ENCODE measurements around the gene FAR2. TPM values are rescaled to one million over a fixed set of nuclear protein-coding genes. Genes with fewer than 3 reads are reported as not detected.
"Not testable (repeated sequence)": the region's sequence is repeated elsewhere in the genome, so short reads cannot be mapped to it uniquely, and the experiment has no call there.

Gene FAR2
- total RNA-seq, 1 experiment from 2014 or later, result 16.2 TPM

- no peaks in the 10 kb centered on the region for H3K36me3 ChIP-seq (replicated peaks; ENCODE audit: control insufficient read depth, insufficient read depth, low read length)
- no peak overlapping the region for H3K4me3 ChIP-seq (ENCODE audit: insufficient read depth, low read depth, low read length)
- DNase-seq, result no peak
- no peaks in the 10 kb centered on the region for H3K27me3 ChIP-seq (ENCODE audit: control insufficient read depth, insufficient read depth, low read length)
Measured at GRCh38 chr12:29164477-29165393, 15.7 kb downstream of the FAR2 start.

- no peaks in the 10 kb centered on the region for H3K27me3 ChIP-seq (ENCODE audit: control insufficient read depth, insufficient read depth, low read length)
- DNase-seq, result no peak
- no peak overlapping the region for H3K4me3 ChIP-seq (ENCODE audit: insufficient read depth, low read depth, low read length)
- no peaks in the 10 kb centered on the region; the same call in none of the 2 replicates for H3K36me3 ChIP-seq (replicated peaks; ENCODE audit: control insufficient read depth, insufficient read depth, low read length)
Measured at GRCh38 chr12:29167445-29167844, 18.4 kb downstream of the FAR2 start.

GRCh38 chr12:29167988-29168387, 18.9 kb downstream of the FAR2 start:
- no peak for DNase-seq
- Histone ChIP-seq H3K36me3 (replicated peaks; ENCODE audit: control insufficient read depth, insufficient read depth, low read length) (no peaks in the 10 kb centered on the region; the same call in none of the 2 replicates), H3K27me3 (ENCODE audit: control insufficient read depth, insufficient read depth, low read length) (no peaks in the 10 kb centered on the region), H3K4me3 (ENCODE audit: insufficient read depth, low read depth, low read length) (no peak overlapping the region)

- not testable (repeated sequence) for H3K27me3 ChIP-seq (ENCODE audit: control insufficient read depth, insufficient read depth, low read length); DNase-seq; H3K4me3 ChIP-seq (ENCODE audit: insufficient read depth, low read depth, low read length); H3K36me3 ChIP-seq (replicated peaks; ENCODE audit: control insufficient read depth, insufficient read depth, low read length)
Measured at GRCh38 chr12:29169978-29170377, 20.9 kb downstream of the FAR2 start.

- H3K4me3 ChIP-seq (ENCODE audit: insufficient read depth, low read depth, low read length); DNase-seq; H3K36me3 ChIP-seq (replicated peaks; ENCODE audit: control insufficient read depth, insufficient read depth, low read length); H3K27me3 ChIP-seq (ENCODE audit: control insufficient read depth, insufficient read depth, low read length): not testable (repeated sequence)
Measured at GRCh38 chr12:29170478-29171084, 21.5 kb downstream of the FAR2 start.

- no peaks in the 10 kb centered on the region; the same call in none of the 2 replicates for H3K36me3 ChIP-seq (replicated peaks; ENCODE audit: control insufficient read depth, insufficient read depth, low read length)
- no peak overlapping the region for H3K4me3 ChIP-seq (ENCODE audit: insufficient read depth, low read depth, low read length)
- no peak for DNase-seq
- H3K27me3 ChIP-seq (ENCODE audit: control insufficient read depth, insufficient read depth, low read length), result no peaks in the 10 kb centered on the region
Measured at GRCh38 chr12:29171421-29172258, 22.6 kb downstream of the FAR2 start.

GRCh38 chr12:29176941-29177340, 27.9 kb downstream of the FAR2 start:
- Histone ChIP-seq H3K4me3 (ENCODE audit: insufficient read depth, low read depth, low read length) (no peak overlapping the region), H3K27me3 (ENCODE audit: control insufficient read depth, insufficient read depth, low read length) (no peaks in the 10 kb centered on the region), H3K36me3 (replicated peaks; ENCODE audit: control insufficient read depth, insufficient read depth, low read length) (no peaks in the 10 kb centered on the region)
- DNase-seq, result no peak

- DNase-seq; H3K27me3 ChIP-seq (ENCODE audit: control insufficient read depth, insufficient read depth, low read length); H3K4me3 ChIP-seq (ENCODE audit: insufficient read depth, low read depth, low read length); H3K36me3 ChIP-seq (replicated peaks; ENCODE audit: control insufficient read depth, insufficient read depth, low read length): not testable (repeated sequence)
Measured at GRCh38 chr12:29182247-29182646, 33.2 kb downstream of the FAR2 start.

GRCh38 chr12:29187756-29188155, 38.7 kb downstream of the FAR2 start:
- H3K4me3 ChIP-seq (ENCODE audit: insufficient read depth, low read depth, low read length), result no peak overlapping the region
- no peak for DNase-seq
- no peaks in the 10 kb centered on the region for H3K36me3 ChIP-seq (replicated peaks; ENCODE audit: control insufficient read depth, insufficient read depth, low read length)
- no peaks in the 10 kb centered on the region for H3K27me3 ChIP-seq (ENCODE audit: control insufficient read depth, insufficient read depth, low read length)

GRCh38 chr12:29191267-29191850, 42.3 kb downstream of the FAR2 start:
- no peak for DNase-seq
- Histone ChIP-seq H3K4me3 (ENCODE audit: insufficient read depth, low read depth, low read length) (no peak overlapping the region), H3K27me3 (ENCODE audit: control insufficient read depth, insufficient read depth, low read length) (no peaks in the 10 kb centered on the region; the same call in 1 of the 2 replicates), H3K36me3 (replicated peaks; ENCODE audit: control insufficient read depth, insufficient read depth, low read length) (no peaks in the 10 kb centered on the region)

- H3K27me3 ChIP-seq (ENCODE audit: control insufficient read depth, insufficient read depth, low read length), result peaks cover 32% of the 10 kb centered on the region
- DNase-seq, result no peak
- no peaks in the 10 kb centered on the region for H3K36me3 ChIP-seq (replicated peaks; ENCODE audit: control insufficient read depth, insufficient read depth, low read length)
- H3K4me3 ChIP-seq (ENCODE audit: insufficient read depth, low read depth, low read length), result no peak overlapping the region
Measured at GRCh38 chr12:29198901-29199300, 49.8 kb downstream of the FAR2 start.

GRCh38 chr12:29200586-29200985, 51.5 kb downstream of the FAR2 start:
- no peak for DNase-seq
- H3K4me3 ChIP-seq (ENCODE audit: insufficient read depth, low read depth, low read length), result no peak overlapping the region
- H3K27me3 ChIP-seq (ENCODE audit: control insufficient read depth, insufficient read depth, low read length), result peaks cover 32% of the 10 kb centered on the region
- no peaks in the 10 kb centered on the region for H3K36me3 ChIP-seq (replicated peaks; ENCODE audit: control insufficient read depth, insufficient read depth, low read length)

- H3K27me3 ChIP-seq (ENCODE audit: control insufficient read depth, insufficient read depth, low read length), result peaks cover 32% of the 10 kb centered on the region
Measured at GRCh38 chr12:29201296-29201695, 52.2 kb downstream of the FAR2 start.

GRCh38 chr12:29201746-29202145, 52.7 kb downstream of the FAR2 start:
- no peak overlapping the region for H3K4me3 ChIP-seq (ENCODE audit: insufficient read depth, low read depth, low read length)
- H3K27me3 ChIP-seq (ENCODE audit: control insufficient read depth, insufficient read depth, low read length), result peaks cover 32% of the 10 kb centered on the region
- H3K36me3 ChIP-seq (replicated peaks; ENCODE audit: control insufficient read depth, insufficient read depth, low read length), result no peaks in the 10 kb centered on the region
- no peak for DNase-seq

More at GRCh38 chr12:29201296-29201695, 52.2 kb downstream of the FAR2 start:
- H3K4me3 ChIP-seq (ENCODE audit: insufficient read depth, low read depth, low read length), result no peak overlapping the region
- no peaks in the 10 kb centered on the region for H3K36me3 ChIP-seq (replicated peaks; ENCODE audit: control insufficient read depth, insufficient read depth, low read length)
- DNase-seq, result no peak
